ENCODE measurements around the gene NCOA7.
A peak's percentile ranks its signal among the peaks of the same experiment; 100 is the strongest.

DNA sequence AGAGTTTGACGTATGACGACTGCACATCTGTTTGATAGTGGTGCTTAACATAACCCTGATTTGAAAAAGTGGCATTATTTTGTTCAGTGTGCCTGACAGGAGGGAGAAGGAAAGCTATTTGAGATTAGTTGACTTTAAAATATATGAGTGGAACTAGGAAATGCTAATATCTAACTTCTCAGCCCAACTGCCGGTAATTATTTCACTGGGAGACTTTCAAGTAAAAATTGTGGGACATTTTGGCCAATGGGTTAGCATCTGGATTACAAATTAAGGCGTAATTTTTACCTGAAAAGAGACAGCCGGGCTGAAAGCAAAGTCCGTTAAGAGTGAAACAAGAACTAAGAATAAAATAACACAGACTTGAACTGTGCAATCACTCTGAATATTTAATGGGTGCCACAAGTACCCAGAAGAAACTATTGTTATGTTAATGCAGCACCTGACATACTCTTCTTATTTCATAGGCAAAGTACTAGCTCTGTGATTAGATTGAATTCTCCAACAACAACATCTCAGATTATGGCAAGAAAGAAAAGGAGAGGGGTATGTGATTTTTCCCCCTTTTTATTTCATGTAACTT, 39.3 kb upstream of the NCOA7 start:
- TF ChIP-seq, protein P1, sequence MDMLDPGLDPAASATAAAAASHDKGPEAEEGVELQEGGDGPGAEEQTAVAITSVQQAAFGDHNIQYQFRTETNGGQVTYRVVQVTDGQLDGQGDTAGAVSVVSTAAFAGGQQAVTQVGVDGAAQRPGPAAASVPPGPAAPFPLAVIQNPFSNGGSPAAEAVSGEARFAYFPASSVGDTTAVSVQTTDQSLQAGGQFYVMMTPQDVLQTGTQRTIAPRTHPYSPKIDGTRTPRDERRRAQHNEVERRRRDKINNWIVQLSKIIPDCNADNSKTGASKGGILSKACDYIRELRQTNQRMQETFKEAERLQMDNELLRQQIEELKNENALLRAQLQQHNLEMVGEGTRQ (CRISPR knock-in tag; IDR thresholded peaks at IDR 0.05) = peak; percentile 63
- no peak for TF ChIP-seq TP53 (CRISPR knock-in tag; IDR thresholded peaks at IDR 0.05)
- TF ChIP-seq NR2C2 (CRISPR knock-in tag; IDR thresholded peaks at IDR 0.05) = no peak
- TF ChIP-seq, protein P2, sequence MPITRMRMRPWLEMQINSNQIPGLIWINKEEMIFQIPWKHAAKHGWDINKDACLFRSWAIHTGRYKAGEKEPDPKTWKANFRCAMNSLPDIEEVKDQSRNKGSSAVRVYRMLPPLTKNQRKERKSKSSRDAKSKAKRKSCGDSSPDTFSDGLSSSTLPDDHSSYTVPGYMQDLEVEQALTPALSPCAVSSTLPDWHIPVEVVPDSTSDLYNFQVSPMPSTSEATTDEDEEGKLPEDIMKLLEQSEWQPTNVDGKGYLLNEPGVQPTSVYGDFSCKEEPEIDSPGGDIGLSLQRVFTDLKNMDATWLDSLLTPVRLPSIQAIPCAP (CRISPR knock-in tag; IDR thresholded peaks at IDR 0.05) = no peak
- TF ChIP-seq, protein P3, sequence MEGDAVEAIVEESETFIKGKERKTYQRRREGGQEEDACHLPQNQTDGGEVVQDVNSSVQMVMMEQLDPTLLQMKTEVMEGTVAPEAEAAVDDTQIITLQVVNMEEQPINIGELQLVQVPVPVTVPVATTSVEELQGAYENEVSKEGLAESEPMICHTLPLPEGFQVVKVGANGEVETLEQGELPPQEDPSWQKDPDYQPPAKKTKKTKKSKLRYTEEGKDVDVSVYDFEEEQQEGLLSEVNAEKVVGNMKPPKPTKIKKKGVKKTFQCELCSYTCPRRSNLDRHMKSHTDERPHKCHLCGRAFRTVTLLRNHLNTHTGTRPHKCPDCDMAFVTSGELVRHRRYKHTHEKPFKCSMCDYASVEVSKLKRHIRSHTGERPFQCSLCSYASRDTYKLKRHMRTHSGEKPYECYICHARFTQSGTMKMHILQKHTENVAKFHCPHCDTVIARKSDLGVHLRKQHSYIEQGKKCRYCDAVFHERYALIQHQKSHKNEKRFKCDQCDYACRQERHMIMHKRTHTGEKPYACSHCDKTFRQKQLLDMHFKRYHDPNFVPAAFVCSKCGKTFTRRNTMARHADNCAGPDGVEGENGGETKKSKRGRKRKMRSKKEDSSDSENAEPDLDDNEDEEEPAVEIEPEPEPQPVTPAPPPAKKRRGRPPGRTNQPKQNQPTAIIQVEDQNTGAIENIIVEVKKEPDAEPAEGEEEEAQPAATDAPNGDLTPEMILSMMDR (IDR thresholded peaks at IDR 0.05) = no peak
- TF ChIP-seq RELA (CRISPR knock-in tag; IDR thresholded peaks at IDR 0.05; ENCODE audit: borderline replicate concordance) = no peak
- TF ChIP-seq, protein P4, sequence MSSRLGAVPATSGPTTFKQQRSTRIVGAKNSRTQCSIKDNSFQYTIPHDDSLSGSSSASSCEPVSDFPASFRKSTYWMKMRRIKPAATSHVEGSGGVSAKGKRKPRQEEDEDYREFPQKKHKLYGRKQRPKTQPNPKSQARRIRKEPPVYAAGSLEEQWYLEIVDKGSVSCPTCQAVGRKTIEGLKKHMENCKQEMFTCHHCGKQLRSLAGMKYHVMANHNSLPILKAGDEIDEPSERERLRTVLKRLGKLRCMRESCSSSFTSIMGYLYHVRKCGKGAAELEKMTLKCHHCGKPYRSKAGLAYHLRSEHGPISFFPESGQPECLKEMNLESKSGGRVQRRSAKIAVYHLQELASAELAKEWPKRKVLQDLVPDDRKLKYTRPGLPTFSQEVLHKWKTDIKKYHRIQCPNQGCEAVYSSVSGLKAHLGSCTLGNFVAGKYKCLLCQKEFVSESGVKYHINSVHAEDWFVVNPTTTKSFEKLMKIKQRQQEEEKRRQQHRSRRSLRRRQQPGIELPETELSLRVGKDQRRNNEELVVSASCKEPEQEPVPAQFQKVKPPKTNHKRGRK (CRISPR knock-in tag; IDR thresholded peaks at IDR 0.05; ENCODE audit: borderline replicate concordance) = no peak
- no peak for TF ChIP-seq FOXJ3 (CRISPR knock-in tag; IDR thresholded peaks at IDR 0.05; ENCODE audit: borderline replicate concordance)
- no peak for TF ChIP-seq NR3C1 (CRISPR knock-in tag; conservative IDR thresholded peaks at IDR 0.05; ENCODE audit: low read depth)
- TF ChIP-seq, protein P5, sequence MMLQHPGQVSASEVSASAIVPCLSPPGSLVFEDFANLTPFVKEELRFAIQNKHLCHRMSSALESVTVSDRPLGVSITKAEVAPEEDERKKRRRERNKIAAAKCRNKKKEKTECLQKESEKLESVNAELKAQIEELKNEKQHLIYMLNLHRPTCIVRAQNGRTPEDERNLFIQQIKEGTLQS (CRISPR knock-in tag; conservative IDR thresholded peaks at IDR 0.05) = no peak
- no peak for TF ChIP-seq CREB1 (CRISPR knock-in tag; IDR thresholded peaks at IDR 0.05)
